ENCODE data around the gene SLC16A11. TPM values are rescaled to one million over a fixed set of nuclear protein-coding genes. Genes with fewer than 3 reads are reported as not detected.

Gene SLC16A11
- total and polyA plus RNA-seq, 2 of the 4 experiments (the other 2 are of a cell fraction) = not detected

- Histone ChIP-seq H3K4me3 (ENCODE audit: insufficient read depth, low read depth, low read length) (no peak overlapping the region), H4K8ac (ENCODE audit: low read depth in 2 of 2, low read length in 2 of 2) (no peak overlapping the region), H3K27ac (ENCODE audit: insufficient read depth, low read length) (no peak overlapping the region), H3K9me1 (ENCODE audit: insufficient read depth, low read length) (no peaks in the 10 kb centered on the region; the same call in 1 of the 2 replicates), H2BK120ac (ENCODE audit: low read depth, low read length) (no peak overlapping the region), H3K9me3 (ENCODE audit: control insufficient read depth, insufficient read depth, low read length) (no peaks in the 10 kb centered on the region), H3K36me3 (ENCODE audit: control insufficient read depth, insufficient read depth, low read length) (0 out of 2 replicates have a peak, but pooled peaks cover 2% of the 10 kb centered on the region), H4K91ac (ENCODE audit: insufficient read depth, low read depth, low read length) (no peak overlapping the region), H3K27me3 (ENCODE audit: control insufficient read depth, insufficient read depth, low read length) (peaks cover 4% of the 10 kb centered on the region; the same call in 1 of the 2 replicates), H2AK9ac (replicated peaks; ENCODE audit: low read depth, low read length, poor library complexity) (no peak overlapping the region), H3K79me1 (ENCODE audit: low read depth in 1 of 2, low read length in 2 of 2) (peaks cover 9 to 27% of the 10 kb centered on the region in 2 experiments; a peak in 3 of 4 replicates), H3K56ac (ENCODE audit: extremely low read depth, insufficient read depth, low read length) (no peak overlapping the region), H3K23ac (ENCODE audit: low read depth, low read length) (no peak overlapping the region), H2BK20ac (ENCODE audit: low read depth, low read length) (no peak overlapping the region), H2BK15ac (ENCODE audit: low read depth, low read length) (no peak overlapping the region), H2AK5ac (ENCODE audit: low read depth, low read length) (no peak overlapping the region), H2BK5ac (ENCODE audit: low read depth, low read length, poor library complexity, severe bottlenecking) (no peak overlapping the region), H4K20me1 (ENCODE audit: insufficient read depth, low read length) (no peaks in the 10 kb centered on the region), H3K14ac (replicated peaks; ENCODE audit: low read depth, low read length) (no peak overlapping the region), H2AFZ (replicated peaks; ENCODE audit: low read length, poor library complexity) (no peak overlapping the region), H3K18ac (ENCODE audit: low read depth, low read length) (no peak overlapping the region), H3K4me2 (ENCODE audit: low read depth, low read length) (no peak overlapping the region), H3K4me1 (ENCODE audit: control insufficient read depth, insufficient read depth, low read length) (peaks cover 8% of the 10 kb centered on the region; the same call in 1 of the 2 replicates), H4K5ac (ENCODE audit: low read depth, low read length) (no peak overlapping the region), H3K4ac (ENCODE audit: low read depth, low read length) (no peak overlapping the region), H3K9ac (ENCODE audit: low read depth, low read length) (no peak overlapping the region)
- WGBS, 2 experiments (ENCODE audit: extremely low coverage in 2 of 2, insufficient read length in 1 of 2) = 87% methylated on average over 3 of the region's 12 CpGs; no CpG with 5 or more reads in 1 of the 2 experiments
- intact Hi-C loops (cut with micrococcal nuclease) (no loop called here), dilution Hi-C loops (cut with HindIII; ENCODE audit: low sequenced_read_pairs, unreplicated experiment) (no loop called here), in situ Hi-C loops (cut with MboI; ENCODE audit: low sequenced_read_pairs) (loop anchor here (10.0 kb wide), 1 partner anchor 353 kb away; no protein-coding TSS in a partner anchor)
- ChIA-PET POLR2A (ENCODE audit: unreplicated experiment) (no interaction called here), CTCF (no interaction called here)
- TF ChIP-seq POLR2A (IDR thresholded peaks at IDR 0.05; ENCODE audit: low read depth, low read length) (no peak), SMC3 (IDR thresholded peaks at IDR 0.05; ENCODE audit: low read depth, low read length) (no peak), CTCF (conservative IDR thresholded peaks at IDR 0.05; ENCODE audit: low read depth, low read length) (no peak), ELK1 (IDR thresholded peaks at IDR 0.05; ENCODE audit: borderline replicate concordance, low read depth, low read length) (no peak), RAD21 (IDR thresholded peaks at IDR 0.05; ENCODE audit: low read length) (no peak), RFX5 (IDR thresholded peaks at IDR 0.05; ENCODE audit: low read depth, low read length) (no peak), MAZ (IDR thresholded peaks at IDR 0.05; ENCODE audit: borderline replicate concordance, low read depth, low read length) (no peak), CEBPB (IDR thresholded peaks at IDR 0.05; ENCODE audit: low read depth, low read length) (no peak), USF2 (IDR thresholded peaks at IDR 0.05; ENCODE audit: low read depth, low read length) (no peak), RCOR1 (IDR thresholded peaks at IDR 0.05; ENCODE audit: insufficient replicate concordance, low read length) (no peak), MXI1 (IDR thresholded peaks at IDR 0.05; ENCODE audit: borderline replicate concordance, low read depth, low read length) (no peak), BHLHE40 (IDR thresholded peaks at IDR 0.05; ENCODE audit: low read depth, low read length) (no peak), FOS (IDR thresholded peaks at IDR 0.05; ENCODE audit: low read depth, low read length) (no peak), CHD1 (IDR thresholded peaks at IDR 0.05; ENCODE audit: low read depth, low read length) (no peak), MAFK (IDR thresholded peaks at IDR 0.05; ENCODE audit: low read depth, low read length) (no peak), NFE2L2 (IDR thresholded peaks at IDR 0.05; ENCODE audit: low read depth, low read length) (no peak)
- ATAC-seq (ENCODE audit: low read depth) (no peak), DNase-seq (no peak)
- BruUV-seq (replicated peaks) = no TSS peak
Observed at GRCh38 chr17:7017827-7018200, 26.1 kb downstream of the SLC16A11 start.

Data from IMR-90 (cell line).